ENCODE measurements around the gene RPL36.
"Not testable (repeated sequence)": the region's sequence is repeated elsewhere in the genome, so short reads cannot be mapped to it uniquely, and the experiment has no call there.

RPL36 gene

GRCh38 chr19:5691822-5692722 lies 2.0 kb downstream of the RPL36 start:
- DNase-seq, result peak; percentile 37 to 54

- DNase-seq, result no peak
Observed at GRCh38 chr19:5692723-5693194, 2.7 kb downstream of the RPL36 start.

GRCh38 chr19:5693195-5694166 lies 3.4 kb downstream of the RPL36 start:
- peak in 1 of 2 experiments; percentile 31 for DNase-seq

GRCh38 chr19:5694167-5694955 lies 4.3 kb downstream of the RPL36 start:
- no peak for DNase-seq

GRCh38 chr19:5694956-5695648 lies 5.0 kb downstream of the RPL36 start:
- DNase-seq, result no peak

- no peak for DNase-seq
Observed at GRCh38 chr19:5695649-5696195, 5.6 kb downstream of the RPL36 start.

GRCh38 chr19:5696196-5697021 lies 6.3 kb downstream of the RPL36 start:
- DNase-seq, result no peak

- DNase-seq, result no peak
Observed at GRCh38 chr19:5697022-5697889, 7.2 kb downstream of the RPL36 start.

GRCh38 chr19:5697890-5698634 lies 8.0 kb downstream of the RPL36 start:
- no peak for DNase-seq

- DNase-seq, result no peak
Observed at GRCh38 chr19:5698635-5699422, 8.7 kb downstream of the RPL36 start.

GRCh38 chr19:5700455-5701092 lies 10.5 kb downstream of the RPL36 start:
- no peak for DNase-seq

- DNase-seq, result not testable (repeated sequence)
Observed at GRCh38 chr19:5702053-5702410, 11.9 kb downstream of the RPL36 start.

- no peak for DNase-seq
Observed at GRCh38 chr19:5703819-5704818, 14.0 kb downstream of the RPL36 start.

GRCh38 chr19:5705552-5705951 lies 15.5 kb downstream of the RPL36 start:
- no peak for DNase-seq

- no peak for DNase-seq
Observed at GRCh38 chr19:5706876-5707573, 16.9 kb downstream of the RPL36 start.
